NCI-H187 (cell line): Measurements from ENCODE around the gene GJD4.

Experiments used
- DNase-seq, 2 experiments: peaks; one replicate each; lab custom pipeline; 2025; lab: John Stamatoyannopoulos, UW

The GJD4 gene

DNA sequence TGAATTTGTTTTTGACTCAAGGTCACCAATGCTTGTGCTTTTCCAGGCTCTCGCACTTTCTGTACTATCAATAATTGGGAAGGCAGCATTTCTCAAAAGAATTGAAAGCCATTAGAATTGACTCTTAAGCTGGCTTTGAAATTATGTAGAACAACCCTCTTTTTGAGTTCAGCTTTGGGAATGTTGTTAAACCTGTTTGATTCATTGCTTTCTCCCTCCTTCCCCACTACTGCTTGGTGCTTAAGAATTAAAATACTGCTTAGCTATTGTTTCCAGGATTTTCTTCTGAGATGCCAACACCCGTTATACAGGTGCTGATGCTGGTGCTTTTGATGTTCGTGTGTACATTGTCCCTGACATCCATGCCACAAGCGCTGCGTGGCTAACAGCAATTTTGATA lies 52.5 kb downstream of the GJD4 start:
- DNase-seq, result no peak
